GM18498 (cell line): ENCODE measurements around the gene KRT77.
"Not testable (repeated sequence)": the region's sequence is repeated elsewhere in the genome, so short reads cannot be mapped to it uniquely, and the experiment has no call there.

ENCODE experiments used
- ATAC-seq: cut with Tn5 transposase; IDR thresholded peaks from one replicate; pipeline ENCODE4 v1.9.1; 2021; ENCODE audit warnings: mild to moderate bottlenecking, moderate library complexity; ENCODE audit not compliant: unreplicated experiment

Gene KRT77

GRCh38 chr12:52724384-52724783 lies 21.1 kb upstream of the KRT77 start:
- no peak for ATAC-seq

- no peak for ATAC-seq
These were observed 19.4 kb upstream of the KRT77 start for GRCh38 chr12:52722680-52723079.

- no peak for ATAC-seq
These were observed 18.6 kb upstream of the KRT77 start for GRCh38 chr12:52721838-52722470.

GRCh38 chr12:52720365-52720886 lies 17.1 kb upstream of the KRT77 start:
- ATAC-seq = no peak

GRCh38 chr12:52716061-52716460 lies 12.7 kb upstream of the KRT77 start:
- ATAC-seq = no peak

- no peak for ATAC-seq
These were observed 12.1 kb upstream of the KRT77 start for GRCh38 chr12:52715416-52715815.

GRCh38 chr12:52714887-52715281 lies 11.6 kb upstream of the KRT77 start:
- ATAC-seq = no peak

GRCh38 chr12:52713960-52714886 lies 10.9 kb upstream of the KRT77 start:
- ATAC-seq = no peak

- not testable (repeated sequence) for ATAC-seq
These were observed 8.8 kb upstream of the KRT77 start for GRCh38 chr12:52712122-52712521.

GRCh38 chr12:52710730-52711129 lies 7.4 kb upstream of the KRT77 start:
- ATAC-seq = no peak

- no peak for ATAC-seq
These were observed 4.7 kb upstream of the KRT77 start for GRCh38 chr12:52708010-52708409.

GRCh38 chr12:52704464-52704863 lies 1.1 kb upstream of the KRT77 start:
- no peak for ATAC-seq

GRCh38 chr12:52703878-52704277 lies 554 bp upstream of the KRT77 start:
- ATAC-seq = no peak

- ATAC-seq = no peak
These were observed 986 bp downstream of the KRT77 start for GRCh38 chr12:52702338-52702737.

GRCh38 chr12:52701281-52701680 lies 2.0 kb downstream of the KRT77 start:
- no peak for ATAC-seq

- no peak for ATAC-seq
These were observed 3.4 kb downstream of the KRT77 start for GRCh38 chr12:52699960-52700359.

- no peak for ATAC-seq
These were observed 4.0 kb downstream of the KRT77 start for GRCh38 chr12:52699373-52699772.

- no peak for ATAC-seq
These were observed 4.5 kb downstream of the KRT77 start for GRCh38 chr12:52698651-52699340.

- ATAC-seq = no peak
These were observed 6.2 kb downstream of the KRT77 start for GRCh38 chr12:52697058-52697582.

GRCh38 chr12:52696588-52696987 lies 6.7 kb downstream of the KRT77 start:
- ATAC-seq = no peak

- ATAC-seq = no peak
These were observed 8.3 kb downstream of the KRT77 start for GRCh38 chr12:52695039-52695438.
